OCI-LY7 (cell line): ENCODE results near the gene CRIP2. TPM values are rescaled to one million over a fixed set of nuclear protein-coding genes. Genes with fewer than 3 reads are reported as not detected.
A peak's percentile ranks its signal among the peaks of the same experiment; 100 is the strongest.

Experiments
- BruUV-seq: library from RNA; stranded (reverse); fragments of 400-500 nt; replicated peaks from 2 replicates; lab custom pipeline; 2021; lab: Mats Ljungman, UMichigan
- CTCF ChIA-PET: fragments of 300-600 bp; sonication (Branson Sonifier 250); formaldehyde crosslinking; loops from one replicate; lab custom pipeline; 2022; ENCODE audit warnings: antibody characterized with exemption; ENCODE audit not compliant: unreplicated experiment; lab: Charles Lee
- POLR2A ChIA-PET: fragments of 300-600 bp; sonication (Branson Sonifier 250); formaldehyde crosslinking; loops from one replicate; lab custom pipeline; 2022; ENCODE audit warnings: antibody characterized with exemption; lab: Charles Lee
- DNase-seq: peaks from one replicate; pipeline ENCODE4 v3.0.0-alpha.2; 2015; ENCODE audit warnings: low spot score
- H2AFZ ChIP-seq: fragments of 200-600 bp; sonication (generic), shearing (Covaris generic); 2 replicates; pipeline ENCODE4 v1.6.1; 2014; ENCODE audit warnings: mild to moderate bottlenecking, antibody characterized with exemption, low read length, moderate library complexity
- H3K27ac ChIP-seq: fragments of 200-600 bp; sonication (generic); 2 replicates; pipeline ENCODE4 v1.5.1; 2014; ENCODE audit warnings: mixed run types, low read depth, mild to moderate bottlenecking, moderate library complexity, low read length, inconsistent platforms; ENCODE audit not compliant: poor library complexity, severe bottlenecking
- H3K36me3 ChIP-seq: fragments of 200-600 bp; sonication (generic); 2 replicates; pipeline ENCODE4 v1.6.1; 2014; ENCODE audit warnings: mild to moderate bottlenecking, antibody characterized with exemption, low read length, moderate library complexity, mixed read lengths; ENCODE audit not compliant: insufficient read depth
- H3K4me1 ChIP-seq: fragments of 200-600 bp; sonication (generic); 2 replicates; pipeline ENCODE4 v1.5.1; 2014; ENCODE audit warnings: mild to moderate bottlenecking, low read length; ENCODE audit not compliant: insufficient read depth, poor library complexity, severe bottlenecking
- H3K4me2 ChIP-seq: fragments of 200-600 bp; sonication (generic); 2 replicates; pipeline ENCODE4 v1.6.1; 2014; ENCODE audit warnings: mild to moderate bottlenecking, low read length
- H3K4me3 ChIP-seq: fragments of 200-600 bp; sonication (generic); 2 replicates; pipeline ENCODE4 v1.5.1; 2014; ENCODE audit warnings: mild to moderate bottlenecking, low read depth, low read length; ENCODE audit not compliant: poor library complexity, severe bottlenecking
- H3K79me2 ChIP-seq: fragments of 200-600 bp; sonication (generic); 2 replicates; pipeline ENCODE4 v1.6.1; 2016; ENCODE audit warnings: low read depth, mild to moderate bottlenecking, low read length, moderate library complexity, mixed read lengths; ENCODE audit not compliant: insufficient read depth
- H3K9me2 ChIP-seq: fragments of 200-600 bp; sonication (generic); 2 replicates; pipeline ENCODE4 v1.6.1; 2016; ENCODE audit warnings: mild to moderate bottlenecking, low read length, mixed read lengths; ENCODE audit not compliant: insufficient read depth
- H3K9me3 ChIP-seq: fragments of 200-600 bp; sonication (generic); 2 replicates; pipeline ENCODE4 v1.6.1; 2014; ENCODE audit warnings: mild to moderate bottlenecking, mixed run types, low read length, mixed read lengths
- H4K20me1 ChIP-seq: fragments of 200-600 bp; sonication (generic); 2 replicates; pipeline ENCODE4 v1.6.1; 2014; ENCODE audit warnings: mild to moderate bottlenecking, antibody characterized with exemption, low read length, moderate library complexity, mixed read lengths; ENCODE audit not compliant: insufficient read depth
- EZH2phosphoT487 ChIP-seq: fragments of 200-600 bp; sonication (generic); IDR thresholded peaks from 2 replicates; pipeline ENCODE4 v1.6.1; 2018; ENCODE audit warnings: low read depth, borderline replicate concordance, mild to moderate bottlenecking, mixed run types, antibody characterized with exemption, low read length, moderate library complexity, mixed read lengths
- intact Hi-C: fragments of 100-400 bp; cut with micrococcal nuclease; formaldehyde crosslinking; loops from one replicate; pipeline ENCODE4 v1.10.0; 2022; ENCODE audit not compliant: unreplicated experiment
- total RNA-seq, 2 experiments: library from RNA; depleted of rRNA in 1 of 2; stranded (reverse); fragments of >200 nt in 1 of 2; shearing (Covaris generic) in 1 of 2; gene quantifications; 2 replicates each; pipeline ENCODE4 v1.2.3, GENCODE V29; 2014 to 2022
- TF ChIP-seq, protein P1 (sequence below): fragments of 200-600 bp; sonication (generic); conservative IDR thresholded peaks from 2 replicates; pipeline ENCODE4 v1.5.1; 2014; ENCODE audit warnings: mild to moderate bottlenecking, antibody characterized with exemption, low read length, moderate library complexity, mixed read lengths

Gene CRIP2
- total RNA-seq, 2 experiments from 2014 or later = not detected

DNA sequence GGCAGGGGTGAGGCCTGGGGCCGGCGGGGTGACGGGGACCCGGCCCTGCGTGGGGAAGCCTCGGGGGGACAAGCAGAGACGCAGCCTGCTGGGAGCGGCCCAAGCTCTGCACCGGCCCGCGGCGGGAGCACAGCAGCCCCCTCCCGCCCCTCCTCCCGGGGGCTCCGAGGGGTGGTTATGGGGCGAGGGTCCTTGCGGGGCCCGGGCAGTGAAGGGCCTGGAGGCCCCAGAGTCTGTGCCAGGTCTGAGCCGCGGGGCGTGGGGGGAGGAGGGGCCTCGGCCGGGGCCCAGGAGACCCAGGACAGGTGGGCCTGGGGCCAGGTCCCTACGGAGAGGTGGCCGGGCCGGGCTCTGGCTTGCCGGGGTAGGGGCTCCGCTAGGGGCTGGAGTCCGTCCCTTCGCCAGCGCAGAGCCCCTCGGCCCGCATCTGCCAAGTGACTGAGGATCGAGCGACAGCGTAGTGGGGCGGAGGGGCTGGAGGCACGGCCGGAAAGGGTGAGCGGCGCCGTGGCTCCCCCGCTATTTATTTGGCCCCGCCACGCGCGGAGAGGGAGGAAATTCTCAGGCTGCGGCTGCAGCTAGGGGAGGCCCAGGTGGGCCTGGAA is 52.3 kb downstream of the CRIP2 start:
- Histone ChIP-seq H2AFZ (no peak overlapping the region), H4K20me1 (no peaks in the 10 kb centered on the region), H3K27ac (no peak overlapping the region), H3K79me2 (no peaks in the 10 kb centered on the region), H3K4me2 (peak overlapping the region; percentile 55; the same call in 1 of the 2 replicates), H3K9me3 (no peaks in the 10 kb centered on the region), H3K4me1 (peaks cover 36% of the 10 kb centered on the region), H3K9me2 (no peaks in the 10 kb centered on the region), H3K36me3 (no peaks in the 10 kb centered on the region), H3K4me3 (peak overlapping the region; percentile 5)
- no peak for TF ChIP-seq EZH2phosphoT487
- TF ChIP-seq, protein P1, sequence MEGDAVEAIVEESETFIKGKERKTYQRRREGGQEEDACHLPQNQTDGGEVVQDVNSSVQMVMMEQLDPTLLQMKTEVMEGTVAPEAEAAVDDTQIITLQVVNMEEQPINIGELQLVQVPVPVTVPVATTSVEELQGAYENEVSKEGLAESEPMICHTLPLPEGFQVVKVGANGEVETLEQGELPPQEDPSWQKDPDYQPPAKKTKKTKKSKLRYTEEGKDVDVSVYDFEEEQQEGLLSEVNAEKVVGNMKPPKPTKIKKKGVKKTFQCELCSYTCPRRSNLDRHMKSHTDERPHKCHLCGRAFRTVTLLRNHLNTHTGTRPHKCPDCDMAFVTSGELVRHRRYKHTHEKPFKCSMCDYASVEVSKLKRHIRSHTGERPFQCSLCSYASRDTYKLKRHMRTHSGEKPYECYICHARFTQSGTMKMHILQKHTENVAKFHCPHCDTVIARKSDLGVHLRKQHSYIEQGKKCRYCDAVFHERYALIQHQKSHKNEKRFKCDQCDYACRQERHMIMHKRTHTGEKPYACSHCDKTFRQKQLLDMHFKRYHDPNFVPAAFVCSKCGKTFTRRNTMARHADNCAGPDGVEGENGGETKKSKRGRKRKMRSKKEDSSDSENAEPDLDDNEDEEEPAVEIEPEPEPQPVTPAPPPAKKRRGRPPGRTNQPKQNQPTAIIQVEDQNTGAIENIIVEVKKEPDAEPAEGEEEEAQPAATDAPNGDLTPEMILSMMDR = no peak
- POLR2A ChIA-PET = no interaction called here
- CTCF ChIA-PET = no interaction called here
- intact Hi-C loops = no loop called here
- DNase-seq = no peak
- no TSS peak for BruUV-seq

DNA sequence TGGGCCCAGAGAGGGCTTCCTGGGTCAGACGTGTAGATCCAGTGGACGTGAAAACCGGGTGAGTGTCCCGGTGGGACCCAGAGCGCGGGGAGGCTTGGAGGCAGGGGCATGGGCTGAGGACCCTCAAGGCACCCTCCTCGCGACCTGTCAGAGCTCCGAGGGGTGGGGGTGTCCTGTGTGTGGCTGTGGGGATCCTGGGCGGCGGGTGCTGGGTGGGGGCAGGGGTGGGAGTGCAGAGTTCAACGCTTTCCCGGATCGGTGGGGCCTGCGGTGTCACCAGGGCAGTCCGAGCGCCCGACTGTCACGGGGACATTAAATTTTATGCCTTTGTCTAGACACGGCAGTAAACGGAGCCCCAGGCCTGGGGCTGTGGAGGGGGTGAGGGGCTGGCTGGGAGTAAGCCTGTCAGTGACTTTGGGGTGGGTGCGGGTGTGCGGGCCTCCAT is 52.8 kb downstream of the CRIP2 start:
- Histone ChIP-seq H3K9me2 (no peaks in the 10 kb centered on the region), H2AFZ (no peak overlapping the region)
- CTCF ChIA-PET = no interaction called here

More for the DNA sequence above, 52.8 kb downstream of the CRIP2 start:
- Histone ChIP-seq H3K36me3 (no peaks in the 10 kb centered on the region), H3K4me1 (peaks cover 41% of the 10 kb centered on the region), H4K20me1 (no peaks in the 10 kb centered on the region), H3K79me2 (no peaks in the 10 kb centered on the region), H3K4me2 (peak overlapping the region; percentile 79; the same call in 1 of the 2 replicates), H3K9me3 (no peaks in the 10 kb centered on the region), H3K4me3 (no peak overlapping the region), H3K27ac (no peak overlapping the region)
- POLR2A ChIA-PET = no interaction called here
- intact Hi-C loops = no loop called here
- BruUV-seq = no TSS peak
- TF ChIP-seq, protein P1 = no peak
- TF ChIP-seq EZH2phosphoT487 = no peak
- DNase-seq = no peak
